ENCODE measurements around the gene MARCHF4.

Gene MARCHF4, protein sequence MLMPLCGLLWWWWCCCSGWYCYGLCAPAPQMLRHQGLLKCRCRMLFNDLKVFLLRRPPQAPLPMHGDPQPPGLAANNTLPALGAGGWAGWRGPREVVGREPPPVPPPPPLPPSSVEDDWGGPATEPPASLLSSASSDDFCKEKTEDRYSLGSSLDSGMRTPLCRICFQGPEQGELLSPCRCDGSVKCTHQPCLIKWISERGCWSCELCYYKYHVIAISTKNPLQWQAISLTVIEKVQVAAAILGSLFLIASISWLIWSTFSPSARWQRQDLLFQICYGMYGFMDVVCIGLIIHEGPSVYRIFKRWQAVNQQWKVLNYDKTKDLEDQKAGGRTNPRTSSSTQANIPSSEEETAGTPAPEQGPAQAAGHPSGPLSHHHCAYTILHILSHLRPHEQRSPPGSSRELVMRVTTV

GRCh38 chr2:216371721-216372702 is at the start of gene MARCHF4:
MARCHF4 (minus strand) TSS chr2:216372483; CDS start chr2:216370260, 2,223 bp downstream.
- DNase-seq = no peak

GRCh38 chr2:216420367-216421101 is 48.3 kb upstream of the MARCHF4 start:
- no peak for DNase-seq

GRCh38 chr2:216418981-216419380 is 46.7 kb upstream of the MARCHF4 start:
- DNase-seq = no peak

DNA sequence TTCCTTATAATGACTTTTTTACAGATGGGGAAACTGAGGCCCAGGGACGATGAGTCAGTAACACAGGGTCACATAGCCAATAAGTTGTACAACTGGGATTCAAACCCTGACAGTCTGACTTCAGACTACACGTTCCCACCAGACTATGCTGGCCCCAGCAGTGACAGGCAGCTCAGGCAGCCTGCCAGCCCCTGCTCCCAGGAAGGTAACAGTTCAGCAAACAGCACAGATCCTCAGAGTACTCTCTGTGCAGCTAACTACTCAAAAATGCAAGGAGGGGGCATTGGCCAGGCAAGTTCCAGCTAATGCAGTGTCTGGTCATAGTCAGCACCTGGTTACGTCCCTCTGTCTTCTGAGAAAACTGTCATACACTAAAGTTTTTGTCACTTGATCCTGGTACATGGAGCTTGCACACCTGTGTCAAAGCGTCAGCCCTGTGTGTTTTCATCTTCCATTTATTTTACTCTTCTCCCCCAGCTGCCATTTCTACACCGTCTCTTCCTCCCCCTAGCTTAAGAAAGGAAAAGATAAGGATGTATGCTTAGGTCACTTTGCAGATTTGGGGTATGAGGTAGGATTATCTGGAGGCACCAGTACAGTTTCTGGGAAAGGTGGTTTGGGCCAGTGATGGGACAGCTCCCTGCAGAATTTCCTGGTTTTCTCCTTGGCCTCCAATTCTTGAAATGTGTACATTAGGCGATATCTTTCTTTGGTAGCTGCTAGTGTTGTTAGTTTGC is 44.5 kb upstream of the MARCHF4 start:
- DNase-seq = no peak

DNA sequence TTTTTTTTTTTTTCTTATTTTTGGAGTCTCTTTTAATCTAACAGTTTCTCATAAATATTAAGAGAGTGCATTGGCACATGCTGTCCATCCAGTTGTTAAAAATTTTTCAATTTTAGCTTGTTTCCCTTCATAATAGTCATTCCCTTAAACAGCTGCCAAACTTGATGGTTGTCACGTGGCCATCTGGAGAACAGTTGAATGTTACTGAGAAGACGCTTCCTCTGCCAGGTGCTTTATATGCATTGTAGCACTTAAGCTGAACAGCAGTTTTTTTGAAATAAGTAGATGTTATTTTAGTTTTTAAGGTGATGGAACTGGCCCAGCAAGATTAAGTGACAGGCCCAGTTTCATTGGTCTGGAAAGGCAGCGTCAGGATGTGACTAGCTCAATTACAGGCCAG is 43.3 kb upstream of the MARCHF4 start:
- no peak for DNase-seq

- DNase-seq = no peak
These were observed 42.6 kb upstream of the MARCHF4 start for GRCh38 chr2:216414772-216415319.

DNA sequence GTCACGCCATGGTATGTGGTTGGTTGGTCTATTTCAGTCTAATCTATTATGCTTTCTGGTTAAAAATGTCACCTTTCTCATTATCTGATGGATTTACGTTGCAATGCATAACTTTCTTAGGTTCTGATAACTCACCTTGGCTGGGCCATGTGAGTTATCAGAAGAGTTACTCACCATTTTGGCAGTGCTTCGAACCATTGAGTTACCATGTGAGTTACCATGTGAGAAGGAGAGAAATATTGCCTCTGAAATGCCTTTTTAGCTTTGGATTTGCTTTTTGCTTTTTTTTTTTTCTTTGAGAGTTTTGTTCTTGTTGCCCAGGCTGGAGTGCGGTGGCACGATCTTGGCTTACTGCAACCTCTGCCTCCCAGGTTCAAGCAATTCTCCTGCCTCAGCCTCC is 41.6 kb upstream of the MARCHF4 start:
- DNase-seq = no peak

DNA sequence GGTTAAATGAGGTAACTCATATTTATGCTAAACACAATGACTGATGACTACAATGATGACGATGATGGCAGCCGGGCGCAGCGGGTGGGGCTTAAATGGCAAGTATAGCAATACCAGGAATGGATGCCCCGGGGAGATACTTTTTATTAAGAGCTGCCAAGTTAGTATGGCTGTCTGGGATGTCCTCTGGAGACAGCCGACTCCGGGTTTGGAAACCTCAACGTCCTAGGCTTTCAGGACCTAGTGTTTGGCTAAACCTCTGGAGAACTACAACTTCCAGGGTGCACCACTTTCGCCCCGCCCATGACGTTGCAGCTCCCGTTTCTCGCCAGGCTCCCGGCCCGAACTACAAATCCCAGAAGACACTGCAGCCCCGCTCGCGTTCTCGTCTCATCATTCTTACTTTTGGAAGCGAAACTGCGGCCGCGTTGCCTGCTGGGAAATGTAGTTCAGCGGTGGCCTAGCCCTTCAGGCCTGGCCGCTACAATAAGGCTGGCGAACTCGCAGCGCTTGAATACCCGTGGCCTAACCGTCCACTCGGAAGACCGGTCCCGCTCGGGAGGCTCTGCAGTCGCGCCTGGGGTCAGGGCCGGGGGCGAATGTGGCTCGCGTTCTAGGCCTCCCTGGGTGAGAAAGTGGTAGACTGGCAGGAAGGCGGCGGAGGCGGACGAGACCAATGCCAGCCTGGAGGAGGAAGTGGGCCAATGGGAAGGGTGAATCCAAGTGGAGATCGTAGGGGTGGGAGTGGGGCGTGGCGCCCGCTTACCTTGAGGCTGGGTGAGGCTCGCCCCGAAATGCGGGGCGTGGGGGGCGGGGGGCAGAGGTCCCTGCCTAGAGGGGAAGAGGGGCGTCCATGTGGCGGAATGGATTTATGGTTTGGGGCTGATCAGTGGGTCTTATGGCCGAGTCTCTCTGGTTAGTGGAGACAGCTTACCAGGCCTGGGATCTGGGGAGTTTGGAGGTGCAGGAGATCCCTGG is 40.0 kb upstream of the MARCHF4 start, which contains the start of gene SMARCAL1:
TSS of gene SMARCAL1 (plus strand) at position 463 of the 978 bp plus-strand sequence. CDS start 2,221 bp downstream, outside the sequence.
- peak; percentile 75 for DNase-seq

DNA sequence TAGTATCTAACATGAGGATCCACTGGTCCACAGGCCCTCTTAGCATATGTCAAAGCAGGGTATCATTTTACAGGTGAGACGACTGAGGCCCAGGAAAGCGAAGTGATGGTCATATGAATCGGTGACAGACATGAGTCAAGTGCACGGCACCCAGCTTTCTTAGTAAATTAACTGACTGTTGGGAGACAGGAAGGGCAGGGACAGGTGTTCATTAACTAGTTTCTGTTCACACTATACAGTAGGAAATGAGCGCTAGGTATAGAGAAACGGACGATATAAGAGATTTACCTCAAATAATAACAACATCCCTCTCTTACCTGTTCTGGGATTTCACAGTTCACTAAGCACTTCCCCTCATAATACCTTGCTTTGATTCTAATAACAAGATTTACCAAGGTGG is 38.3 kb upstream of the MARCHF4 start:
- DNase-seq = no peak

- DNase-seq = no peak
These were observed 36.4 kb upstream of the MARCHF4 start for GRCh38 chr2:216408426-216409290.

DNA sequence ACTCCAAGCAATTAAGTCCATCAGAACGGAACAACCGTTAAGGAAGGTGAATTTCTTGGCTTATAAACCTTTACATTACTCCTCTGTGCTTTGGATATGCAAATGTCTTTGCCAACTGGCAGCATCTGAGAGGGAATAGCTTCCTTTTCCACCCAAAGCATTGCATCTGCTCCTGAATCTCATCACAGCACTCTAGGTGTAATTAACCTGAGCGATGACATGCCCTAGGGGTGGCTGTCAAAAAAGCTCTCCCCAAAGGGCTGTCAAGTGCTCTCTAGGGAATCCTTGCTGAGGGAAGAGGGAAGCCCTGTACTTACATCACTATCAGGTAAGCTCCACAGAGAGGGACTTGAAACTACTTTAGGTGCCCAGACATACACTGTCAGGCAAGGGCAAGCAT is 34.5 kb upstream of the MARCHF4 start:
- DNase-seq = peak; percentile 24

DNA sequence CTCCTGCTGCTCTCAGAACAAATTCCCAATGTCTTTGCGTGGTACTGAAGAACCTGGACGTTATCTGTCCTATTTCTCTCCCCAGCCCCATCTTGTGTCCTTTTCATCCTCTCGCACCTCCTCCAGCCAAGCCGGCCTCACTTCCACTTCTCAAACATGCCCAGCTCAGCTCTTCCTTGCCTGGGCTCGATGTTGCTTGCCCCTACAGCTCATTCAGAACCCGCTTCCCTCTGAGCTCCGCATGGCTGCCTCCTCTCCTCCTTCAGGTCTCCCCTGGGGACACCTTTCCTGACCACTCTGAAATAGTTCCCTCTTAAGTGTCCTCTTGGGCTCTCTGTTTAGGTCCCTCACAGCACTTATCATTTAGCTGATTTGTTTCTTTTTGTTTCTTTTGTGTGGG is 33.3 kb upstream of the MARCHF4 start:
- no peak for DNase-seq

GRCh38 chr2:216404010-216404618 is 31.8 kb upstream of the MARCHF4 start:
- DNase-seq = no peak

DNA sequence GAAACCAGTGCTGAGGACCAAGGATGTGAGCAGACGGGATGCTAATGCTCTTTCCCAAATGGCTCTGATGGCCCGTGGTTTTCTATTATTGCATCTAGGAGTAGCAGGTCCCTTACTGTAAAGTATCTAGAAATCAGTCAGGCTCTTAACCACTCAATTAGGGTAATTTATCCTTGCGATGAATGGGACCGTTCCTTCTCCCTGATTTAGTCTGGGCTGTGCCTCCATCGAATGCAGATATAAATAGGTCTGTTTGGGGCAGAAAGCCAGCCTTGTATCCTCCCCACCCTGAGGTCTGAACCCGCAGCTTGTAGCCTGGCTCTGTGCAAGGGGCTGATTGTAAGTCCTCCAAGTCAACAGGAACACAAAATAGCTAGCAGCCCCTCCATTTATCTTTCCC is 30.5 kb upstream of the MARCHF4 start:
- no peak for DNase-seq

GRCh38 chr2:216399621-216400020 is 27.3 kb upstream of the MARCHF4 start:
- DNase-seq = no peak

DNA sequence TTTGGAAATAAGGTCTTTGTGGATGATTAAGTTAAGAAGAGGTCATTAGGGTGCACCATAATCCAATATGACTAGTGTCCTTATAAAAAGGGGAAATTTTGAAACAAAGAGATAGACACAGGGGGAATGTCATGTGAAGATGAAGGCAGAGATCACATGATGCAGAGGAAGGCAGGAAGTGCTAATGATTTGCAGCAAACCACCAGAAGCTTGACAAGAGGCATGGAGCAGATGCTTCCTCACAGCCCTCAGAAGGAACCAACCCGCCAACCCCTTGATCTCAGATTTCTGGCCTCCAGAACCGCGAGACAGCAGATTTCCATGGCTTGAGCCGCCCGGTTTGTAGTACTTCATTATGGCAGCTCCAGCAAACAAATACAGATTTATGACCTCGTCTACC is 22.6 kb upstream of the MARCHF4 start:
- no peak for DNase-seq

DNA sequence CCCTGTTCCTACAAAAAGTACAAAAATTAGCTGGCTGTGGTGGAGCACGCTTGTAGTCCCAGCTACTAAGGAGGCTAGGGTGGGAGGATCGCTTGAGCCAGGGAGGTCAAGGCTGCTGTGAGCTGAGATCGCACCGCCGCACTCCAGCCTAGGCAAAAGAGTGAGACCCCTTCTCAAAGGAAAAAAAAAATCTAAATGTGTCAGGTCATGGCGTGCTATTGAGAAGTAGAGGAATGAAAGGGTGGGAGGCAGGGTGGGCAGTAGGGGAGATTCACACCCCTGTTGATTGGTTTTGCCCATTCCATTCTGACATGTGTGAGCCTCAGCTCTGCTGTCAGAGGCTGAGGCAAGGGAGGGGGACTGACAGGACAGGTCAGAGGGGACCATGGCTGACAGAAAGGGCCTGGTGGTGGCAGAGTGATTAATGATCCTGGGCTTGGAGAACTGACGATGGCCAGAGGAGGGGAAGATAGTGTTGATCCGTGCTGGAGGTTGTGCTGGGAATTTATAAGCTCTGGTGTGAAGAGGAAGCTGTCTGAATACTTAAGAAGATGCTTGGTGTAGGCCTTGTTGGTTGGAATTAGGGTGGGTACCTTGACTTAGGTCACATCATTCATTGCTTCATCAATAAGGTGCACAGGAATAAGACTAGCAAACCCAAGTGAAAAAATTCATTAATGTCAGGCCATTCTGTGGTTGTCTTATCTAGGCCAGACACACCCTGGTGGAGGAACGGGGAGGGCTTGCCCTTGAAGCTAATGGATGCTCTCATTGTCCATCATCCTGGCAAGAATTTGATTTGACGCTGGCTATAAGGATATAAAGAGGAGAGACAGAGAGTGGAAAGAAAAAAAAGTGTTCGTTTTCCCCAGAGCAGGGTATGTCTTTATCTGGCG is 20.9 kb upstream of the MARCHF4 start:
- DNase-seq = no peak

- DNase-seq = no peak
These were observed 19.8 kb upstream of the MARCHF4 start for GRCh38 chr2:216392018-216392562.
